Ovary (tissue), 9 donors: ENCODE data around the gene TENM4. TPM values are rescaled to one million over a fixed set of nuclear protein-coding genes. Genes with fewer than 3 reads are reported as not detected.

Source experiments
- DNase-seq, 5 donors: peaks; one replicate each; pipeline ENCODE4 v3.0.0-alpha.2; 2019 to 2020
- H3K27ac ChIP-seq, 2 donors: fragments of 200-600 bp; one replicate each; pipeline versions ENCODE4 v1.5.1 to v1.8.0; 2019 to 2022
- H3K27me3 ChIP-seq: fragments of 200-600 bp; one replicate; pipeline ENCODE4 v1.8.0; 2022
- H3K36me3 ChIP-seq: fragments of 200-600 bp; sonication (generic); one replicate; pipeline ENCODE4 v1.5.1; 2019
- H3K4me1 ChIP-seq: one replicate; pipeline ENCODE4 v1.8.1; 2013; ENCODE audit warnings: mild to moderate bottlenecking, moderate library complexity; ENCODE audit not compliant: insufficient read depth
- H3K4me3 ChIP-seq: fragments of 200-600 bp; sonication (generic); one replicate; pipeline ENCODE4 v1.5.1; 2017
- H3K9me3 ChIP-seq, 2 donors: fragments of 200-600 bp in 1 of 2; sonication (generic) in 1 of 2; one replicate each; pipeline versions ENCODE4 v1.5.1 to v1.8.1; 2013 to 2019; ENCODE audit warnings: mild to moderate bottlenecking in 1 of 2, moderate library complexity in 1 of 2
- CTCF ChIP-seq, 3 donors: fragments of 450-650 bp in 2 of 3; fragments of 200-600 bp in 1 of 3; IDR thresholded peaks; one replicate each; pipeline versions ENCODE4 v1.5.1 to v1.8.0; 2016 to 2022; ENCODE audit warnings: antibody characterized with exemption in 3 of 3, mild to moderate bottlenecking in 1 of 3
- EP300 ChIP-seq: sonication (generic); formaldehyde crosslinking; IDR thresholded peaks from one replicate; pipeline ENCODE4 v1.6.1; 2017; ENCODE audit warnings: antibody characterized with exemption
- POLR2A ChIP-seq: fragments of 450-650 bp; IDR thresholded peaks from one replicate; pipeline ENCODE4 v1.6.1; 2017; ENCODE audit warnings: antibody characterized with exemption, mild to moderate bottlenecking, moderate library complexity
- WGBS, 3 donors: extraction: QIAGEN DNeasy Blood & Tissue Kit in 1 of 3; methylation state at CpG; one replicate each; pipeline versions ENCODE4 v1.1.5 to v1.1.7; 2013 to 2017; 5-methylcytosine and 5-hydroxymethylcytosine counted together
- intact Hi-C, 4 donors: fragments of 100-400 bp; cut with DNase I; formaldehyde crosslinking; loops; one replicate each; pipeline versions ENCODE4 v1.11.0 to v1.15.1; 2022 to 2023
- polyA plus RNA-seq, 2 donors: library from polyadenylated mRNA; stranded (reverse); fragments of 200-250 nt in 1 of 2; fragments of 350-450 nt in 1 of 2; fragmentation: Illumina TruSeq in 1 of 2; extraction: RNeasy Lipid Tissue Mini Kit (QIAGEN cat#74804) in 1 of 2; gene quantifications; one replicate each; pipeline ENCODE4 v1.2.3, GENCODE V29; 2013 to 2014
- total RNA-seq, 7 donors: library from RNA; depleted of rRNA in 2 of 7; stranded (reverse); fragments of >200 nt in 2 of 7; fragmentation: NEBNext Ultra II Directional in 3 of 7; extraction: Animal tissue kit (Norgen Biotek cat#: 25700) in 3 of 7; gene quantifications; one replicate each; pipeline versions ENCODE4 v1.1.0 to v1.2.4, GENCODE V29; 2016 to 2023
- donor health status: DM: no; HTN: no; CAD: no; lungs with moderate emphysema.
- donor health status: DM: no; HTN: no; CAD: no.
- donor health status: Bipolar disorder and iron deficiency.
- donor health status: DM: yes; HTN: yes; CAD: no.
- donor health status: DM: no; HTN: no; CAD: no.
- donor health status: DM: yes; HTN: yes; CAD: no.

The TENM4 gene
- total and polyA plus RNA-seq, 9 donors: 11.0 to 206 (median 107) TPM

GRCh38 chr11:79430280-79430679 is 10.6 kb downstream of the TENM4 start:
- H3K4me1 ChIP-seq: peaks cover 4% of the 10 kb centered on the region
- intact Hi-C loops: loop anchor here in 2 of 4 donors (10.0 kb wide), 2 partner anchors 185 to 195 kb away; no protein-coding TSS in a partner anchor
- no peaks in the 10 kb centered on the region for H3K27me3 ChIP-seq
- TF ChIP-seq POLR2A (no peak), EP300 (no peak), CTCF (IDR thresholded peaks at IDR 0.05) (no peak)
- no peaks in the 10 kb centered on the region for H3K9me3 ChIP-seq
- H3K36me3 ChIP-seq: no peaks in the 10 kb centered on the region
- no peak overlapping the region for H3K27ac ChIP-seq
- H3K4me3 ChIP-seq: no peak overlapping the region
- no peak for DNase-seq

GRCh38 chr11:79428406-79428805 is 12.4 kb downstream of the TENM4 start:
- H3K4me3 ChIP-seq: no peak overlapping the region

GRCh38 chr11:79427611-79428327 is 13.1 kb downstream of the TENM4 start:
- Histone ChIP-seq H3K36me3 (no peaks in the 10 kb centered on the region), H3K9me3 (no peaks in the 10 kb centered on the region), H3K4me3 (no peak overlapping the region), H3K27ac (no peak overlapping the region), H3K4me1 (peaks cover 8% of the 10 kb centered on the region), H3K27me3 (no peaks in the 10 kb centered on the region)
- no peak for DNase-seq
- TF ChIP-seq POLR2A: no peak
- no peak for TF ChIP-seq EP300
- TF ChIP-seq CTCF (IDR thresholded peaks at IDR 0.05): no peak
- intact Hi-C loops: no loop called here
- 74 to 84% (median 76%) methylated on average over 5 of the region's 5 CpGs for WGBS, 3 donors

More at GRCh38 chr11:79428406-79428805, 12.4 kb downstream of the TENM4 start:
- Histone ChIP-seq H3K4me1 (peaks cover 4% of the 10 kb centered on the region), H3K36me3 (no peaks in the 10 kb centered on the region), H3K27ac (no peak overlapping the region), H3K9me3 (no peaks in the 10 kb centered on the region), H3K27me3 (no peaks in the 10 kb centered on the region)
- WGBS, 3 donors: 27 to 35% (median 29%) methylated on average over 1 of the region's 1 CpG
- DNase-seq: no peak
- intact Hi-C loops: no loop called here
- TF ChIP-seq POLR2A: no peak
- no peak for TF ChIP-seq EP300
- TF ChIP-seq CTCF (IDR thresholded peaks at IDR 0.05): no peak

- WGBS, 3 donors: 82 to 92% (median 84%) methylated on average over 4 of the region's 4 CpGs
- Histone ChIP-seq H3K4me1 (peaks cover 11% of the 10 kb centered on the region), H3K27ac (no peak overlapping the region), H3K9me3 (no peaks in the 10 kb centered on the region), H3K27me3 (no peaks in the 10 kb centered on the region), H3K36me3 (no peaks in the 10 kb centered on the region), H3K4me3 (no peak overlapping the region)
- TF ChIP-seq CTCF (IDR thresholded peaks at IDR 0.05): no peak
- no peak for TF ChIP-seq EP300
- no peak for TF ChIP-seq POLR2A
- intact Hi-C loops: no loop called here
- DNase-seq: no peak
Measured at GRCh38 chr11:79427126-79427525, 13.7 kb downstream of the TENM4 start.
